Endothelial cell of umbilical vein (primary cell): ENCODE results near the gene DOCK1. TPM values are rescaled to one million over a fixed set of nuclear protein-coding genes. Genes with fewer than 3 reads are reported as not detected.

ENCODE experiments used
- BruUV-seq: library from RNA; stranded (reverse); fragments of 400-500 nt; replicated peaks from 2 replicates; lab custom pipeline; 2021; lab: Mats Ljungman, UMichigan
- CTCF ChIA-PET: fragments of 300-600, 350-600 bp; sonication (Branson Sonifier 250); formaldehyde crosslinking; loops from one replicate; lab custom pipeline; 2021; ENCODE audit warnings: antibody characterized with exemption, inconsistent platforms; lab: Charles Lee
- POLR2A ChIA-PET: fragments of 300-600, 350-600 bp; sonication (Branson Sonifier 250); formaldehyde crosslinking; loops from one replicate; lab custom pipeline; 2021; ENCODE audit warnings: antibody characterized with exemption, inconsistent platforms; lab: Charles Lee
- DNase-seq: peaks from one replicate; pipeline ENCODE4 v3.0.0-alpha.2; 2011; ENCODE audit warnings: low read depth, low spot score
- FAIRE-seq: peaks from 2 replicates; lab custom pipeline; 2011; peaks lifted over from hg19 to GRCh38; lab: Jason Lieb, UNC
- H2AFZ ChIP-seq: 2 replicates; pipeline ENCODE4 v1.6.0; 2012; ENCODE audit warnings: low read depth, low read length, control low read depth, inconsistent platforms
- H3K27ac ChIP-seq: 2 replicates; pipeline ENCODE4 v1.5.1; 2011; ENCODE audit warnings: low read depth, mild to moderate bottlenecking, control low read depth, low read length, moderate library complexity; ENCODE audit not compliant: insufficient read depth
- H3K27me3 ChIP-seq, 2 experiments: 2 replicates each; pipeline versions ENCODE4 v1.6.0 to v1.6.1; 2011; ENCODE audit warnings: low read length in 2 of 2, mixed read lengths in 1 of 2; ENCODE audit not compliant: control insufficient read depth in 2 of 2, insufficient read depth in 2 of 2
- H3K36me3 ChIP-seq, 2 experiments: 2 replicates in 1 of 2; 3 replicates in 1 of 2; pipeline ENCODE4 v1.5.1; 2011; ENCODE audit warnings: low read length in 2 of 2, mild to moderate bottlenecking in 1 of 2, moderate library complexity in 1 of 2; ENCODE audit not compliant: control insufficient read depth in 2 of 2, insufficient read depth in 2 of 2; ENCODE audit errors: extremely low read depth in 1 of 2
- H3K4me1 ChIP-seq: 3 replicates; pipeline ENCODE4 v1.5.1; 2011; ENCODE audit warnings: mild to moderate bottlenecking, low read length; ENCODE audit not compliant: control insufficient read depth, insufficient read depth; ENCODE audit errors: extremely low read depth
- H3K4me2 ChIP-seq: 2 replicates; pipeline ENCODE4 v1.6.1; 2011; ENCODE audit warnings: low read length, control low read depth, mixed read lengths; ENCODE audit not compliant: insufficient read depth
- H3K4me3 ChIP-seq, 3 experiments: fragments of 200-600 bp in 1 of 3; sonication (generic), shearing (Covaris generic) in 1 of 3; replicated peaks in 1 of 3; 2 replicates each; pipeline ENCODE4 v1.5.1; 2011 to 2016; ENCODE audit warnings: control low read depth in 3 of 3, low read length in 3 of 3, mild to moderate bottlenecking in 2 of 3, inconsistent platforms in 1 of 3, low read depth in 1 of 3, moderate library complexity in 1 of 3; ENCODE audit not compliant: insufficient read depth in 1 of 3
- H3K79me2 ChIP-seq: 2 replicates; pipeline ENCODE4 v1.6.0; 2012; ENCODE audit warnings: low read length, inconsistent platforms; ENCODE audit not compliant: control insufficient read depth, insufficient read depth
- H3K9ac ChIP-seq: replicated peaks from 2 replicates; pipeline ENCODE3; 2011; ENCODE audit warnings: low read length, control low read depth; ENCODE audit not compliant: insufficient read depth; ENCODE audit errors: extremely low read depth
- H3K9me1 ChIP-seq: replicated peaks from 3 replicates; pipeline ENCODE4 v1.6.0; 2011; ENCODE audit warnings: mild to moderate bottlenecking, low read length; ENCODE audit not compliant: control insufficient read depth, insufficient read depth; ENCODE audit errors: extremely low read depth
- H3K9me3 ChIP-seq: replicated peaks from 2 replicates; pipeline ENCODE4 v1.5.1; 2012; ENCODE audit warnings: low read length, inconsistent platforms; ENCODE audit not compliant: control insufficient read depth, insufficient read depth
- H4K20me1 ChIP-seq: replicated peaks from 2 replicates; pipeline ENCODE3; 2011; ENCODE audit warnings: mild to moderate bottlenecking, low read length; ENCODE audit not compliant: control insufficient read depth, insufficient read depth; ENCODE audit errors: extremely low read depth
- GATA2 ChIP-seq: IDR thresholded peaks from 2 replicates; pipeline ENCODE4 v1.7.0; 2011; ENCODE audit warnings: low read depth, mild to moderate bottlenecking, moderate library complexity, mixed read lengths, low read length; ENCODE audit not compliant: insufficient read length, insufficient read depth
- JUN ChIP-seq: IDR thresholded peaks from 2 replicates; pipeline ENCODE4 v1.6.1; 2011; ENCODE audit warnings: borderline replicate concordance, low read depth; ENCODE audit not compliant: insufficient read length, insufficient read depth
- MYC ChIP-seq: IDR thresholded peaks from one replicate; pipeline ENCODE4 v1.6.1; 2011; ENCODE audit warnings: mild to moderate bottlenecking, low read depth, low read length
- POLR2A ChIP-seq: IDR thresholded peaks from 2 replicates; pipeline ENCODE4 v1.6.1; 2012; ENCODE audit warnings: low read depth, mild to moderate bottlenecking, control low read depth, low read length
- POLR2AphosphoS5 ChIP-seq: IDR thresholded peaks from 2 replicates; pipeline ENCODE4 v1.6.1; 2012; ENCODE audit warnings: low read depth, mild to moderate bottlenecking, control low read depth, low read length, moderate library complexity; ENCODE audit not compliant: insufficient read depth
- dilution Hi-C: fragments of 300-500 bp; cut with MboI; formaldehyde crosslinking; loops from one replicate; pipeline ENCODE4 v1.15.0; 2019; ENCODE audit warnings: low sequenced_read_pairs; ENCODE audit not compliant: extremely low pct_ligation_motif_present
- intact Hi-C: fragments of 100-400 bp; cut with micrococcal nuclease; formaldehyde crosslinking; loops from one replicate; pipeline ENCODE4 v1.10.0; 2022
- polyA plus RNA-seq, 4 experiments: library from polyadenylated mRNA; depleted of rRNA in 3 of 4; stranded (reverse) in 3 of 4; unstranded in 1 of 4; fragments of >200 nt; gene quantifications; 2 replicates each; pipeline versions ENCODE4 v1.2.1 to v1.2.3, GENCODE V29; 2011 to 2012; ENCODE audit warnings: missing spikeins in 1 of 4
- total RNA-seq: library from RNA; stranded (reverse); gene quantifications from 2 replicates; pipeline ENCODE4 v1.2.3, GENCODE V29; 2021
- TF ChIP-seq, protein P1 (sequence below): IDR thresholded peaks from 2 replicates; pipeline ENCODE4 v1.6.1; 2011; ENCODE audit not compliant: insufficient read depth, insufficient read length

DOCK1 gene
- total and polyA plus RNA-seq, 2 donors (not counting 3 experiments of a cell fraction or from before 2014, with no cell fraction given), result 22.5 to 83.1 TPM

DNA sequence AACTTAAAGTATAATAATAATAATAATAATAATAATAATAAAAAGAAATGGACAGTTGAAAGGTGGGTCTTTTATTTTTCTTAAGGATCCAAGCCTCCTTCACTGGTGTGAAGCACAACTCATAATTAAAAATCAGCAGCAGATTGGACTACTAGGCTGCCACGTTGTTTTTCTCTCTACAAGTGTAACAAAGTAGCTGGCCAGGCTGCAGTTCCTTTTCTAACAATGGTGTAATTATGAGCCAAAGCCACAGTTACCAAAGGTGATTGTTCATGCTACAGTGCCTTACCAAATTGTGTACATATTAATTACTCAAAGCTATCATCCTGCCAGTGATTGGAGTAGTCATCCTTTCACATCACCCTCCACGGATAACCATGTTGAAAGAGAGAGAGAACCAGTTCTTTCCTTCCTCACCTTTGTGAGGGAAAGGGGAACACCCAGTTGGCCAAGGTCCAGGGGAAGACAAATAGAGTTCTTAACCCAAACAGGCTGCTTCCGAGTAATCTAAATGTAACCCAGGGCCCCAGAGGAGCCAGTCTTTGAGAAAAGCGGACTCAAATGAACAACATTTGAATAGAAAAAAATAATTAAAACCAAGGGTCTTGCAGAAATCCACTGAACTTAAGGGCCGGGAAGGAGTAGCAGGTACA lies 557.5 kb downstream of the DOCK1 start:
- no peaks in the 10 kb centered on the region for H3K4me1 ChIP-seq
- H2AFZ ChIP-seq, result no peak overlapping the region
- H3K27me3 ChIP-seq, result no peaks in the 10 kb centered on the region
- ChIA-PET CTCF (no interaction called here), POLR2A (no interaction called here)
- FAIRE-seq (no peak), DNase-seq (no peak)
- H3K79me2 ChIP-seq, result no peaks in the 10 kb centered on the region
- intact Hi-C loops, result no loop called here
- TF ChIP-seq POLR2A (no peak), GATA2 (no peak)
- TF ChIP-seq, protein P1, sequence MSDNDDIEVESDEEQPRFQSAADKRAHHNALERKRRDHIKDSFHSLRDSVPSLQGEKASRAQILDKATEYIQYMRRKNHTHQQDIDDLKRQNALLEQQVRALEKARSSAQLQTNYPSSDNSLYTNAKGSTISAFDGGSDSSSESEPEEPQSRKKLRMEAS, result no peak
- H3K27ac ChIP-seq, result no peak overlapping the region
- no peaks in the 10 kb centered on the region for H3K9me3 ChIP-seq
- dilution Hi-C loops, result no loop called here
- no peak overlapping the region for H3K4me2 ChIP-seq
- H3K4me3 ChIP-seq, result no peak overlapping the region
- H4K20me1 ChIP-seq, result no peaks in the 10 kb centered on the region
- H3K36me3 ChIP-seq, result no peaks in the 10 kb centered on the region
- no peaks in the 10 kb centered on the region for H3K9me1 ChIP-seq
- BruUV-seq, result no TSS peak
- H3K9ac ChIP-seq, result no peak overlapping the region

DNA sequence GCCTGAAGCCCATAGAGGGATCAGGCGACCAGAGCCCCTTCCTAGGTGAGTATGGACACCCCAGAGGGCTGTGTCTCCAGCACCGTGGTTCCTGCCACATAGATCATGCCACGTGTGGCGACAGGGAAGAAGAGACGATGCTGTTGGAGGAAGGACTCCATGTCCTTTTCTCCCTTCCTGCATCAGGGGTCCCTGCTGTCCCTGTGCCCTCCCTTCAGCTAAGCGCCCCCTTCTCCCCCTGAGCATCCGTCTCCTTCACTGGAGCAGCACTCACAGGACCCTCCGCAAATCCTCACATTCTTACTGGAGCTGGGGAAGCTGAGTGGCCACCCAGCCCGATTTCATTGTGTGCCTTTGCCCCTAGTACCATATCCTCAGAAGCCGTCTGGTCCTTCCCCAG lies 558.3 kb downstream of the DOCK1 start:
- no peaks in the 10 kb centered on the region for H3K9me3 ChIP-seq
- H3K9ac ChIP-seq, result no peak overlapping the region
- dilution Hi-C loops (no loop called here), intact Hi-C loops (no loop called here)
- H3K27me3 ChIP-seq, result no peaks in the 10 kb centered on the region
- no peaks in the 10 kb centered on the region for H3K79me2 ChIP-seq
- FAIRE-seq, result no peak
- H3K27ac ChIP-seq, result no peak overlapping the region
- H2AFZ ChIP-seq, result no peak overlapping the region
- no peak overlapping the region for H3K4me3 ChIP-seq
- no peaks in the 10 kb centered on the region for H3K4me1 ChIP-seq
- no peak overlapping the region for H3K4me2 ChIP-seq
- DNase-seq, result no peak
- no peaks in the 10 kb centered on the region for H3K36me3 ChIP-seq
- no peaks in the 10 kb centered on the region for H3K9me1 ChIP-seq
- ChIA-PET CTCF (no interaction called here), POLR2A (no interaction called here)
- TF ChIP-seq JUN (no peak), POLR2AphosphoS5 (no peak), MYC (no peak)
- no TSS peak for BruUV-seq
- H4K20me1 ChIP-seq, result no peaks in the 10 kb centered on the region
